ENCODE measurements around the gene YDJC. TPM values are rescaled to one million over a fixed set of nuclear protein-coding genes. Genes with fewer than 3 reads are reported as not detected.
A peak's percentile ranks its signal among the peaks of the same experiment; 100 is the strongest.

YDJC gene
- total and polyA plus RNA-seq, 2 of the 13 experiments (the other 11 are each of a cell fraction or from before 2014, with no cell fraction given): 15.3 to 32.0 TPM

DNA sequence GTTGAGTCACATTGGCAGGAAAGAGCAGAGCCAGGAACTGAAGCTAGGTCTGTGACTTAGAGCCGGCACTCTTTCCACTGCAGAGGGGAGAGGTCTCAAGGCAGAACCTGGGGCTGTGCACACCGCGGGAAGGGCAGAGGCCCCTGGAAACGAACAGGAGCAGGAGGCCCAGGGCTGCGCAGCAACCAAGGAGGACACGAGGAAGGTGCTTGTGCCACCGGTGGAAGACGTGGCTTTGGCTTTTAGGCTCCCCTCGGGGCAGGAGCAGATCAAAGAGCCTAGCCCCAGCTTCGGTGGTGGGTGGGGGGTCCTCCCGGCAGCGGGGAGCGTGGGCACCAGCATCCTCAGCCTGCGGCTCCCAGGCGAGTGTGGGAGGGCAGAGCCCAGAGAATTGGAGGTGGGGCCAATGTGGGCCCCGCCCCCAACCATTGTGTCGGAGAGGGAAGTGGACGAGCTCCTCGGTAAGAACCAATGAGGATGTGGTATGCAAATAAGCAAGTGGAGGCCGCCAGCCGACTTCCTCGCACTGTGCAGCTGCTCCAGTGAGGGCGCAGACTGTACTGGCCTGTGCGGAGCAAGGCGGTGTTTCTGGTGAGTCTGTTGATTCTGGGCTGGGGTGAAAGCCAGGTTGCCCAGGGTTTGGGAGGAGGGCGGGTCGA is 2.5 kb upstream of the YDJC start, which contains the start of gene CCDC116 (continued):
- 0 out of 2 replicates have a peak, but pooled peaks have one; percentile 25 for TF ChIP-seq ZNF589 (CRISPR knock-in tag; conservative IDR thresholded peaks at IDR 0.05)
- TF ChIP-seq KLF16 (CRISPR knock-in tag; IDR thresholded peaks at IDR 0.05): no peak
- TF ChIP-seq DRAP1 (CRISPR knock-in tag; IDR thresholded peaks at IDR 0.05): no peak
- no peak for TF ChIP-seq KAT2B (IDR thresholded peaks at IDR 0.05; ENCODE audit: borderline replicate concordance, low read depth, low read length)
- no peak for TF ChIP-seq ZNF616 (CRISPR knock-in tag; IDR thresholded peaks at IDR 0.05; ENCODE audit: low read depth)
- peak; percentile 99 for TF ChIP-seq ZNF121 (CRISPR knock-in tag; IDR thresholded peaks at IDR 0.05)
- TF ChIP-seq ZNF746 (CRISPR knock-in tag; IDR thresholded peaks at IDR 0.05): no peak
- TF ChIP-seq ZNF879 (CRISPR knock-in tag; IDR thresholded peaks at IDR 0.05): no peak
- no peak for TF ChIP-seq HMGA1 (CRISPR knock-in tag; conservative IDR thresholded peaks at IDR 0.05)
- peak; percentile 18 for TF ChIP-seq HNRNPLL (IDR thresholded peaks at IDR 0.05; ENCODE audit: low read depth, low read length, poor library complexity, severe bottlenecking)
- TF ChIP-seq, protein P1, sequence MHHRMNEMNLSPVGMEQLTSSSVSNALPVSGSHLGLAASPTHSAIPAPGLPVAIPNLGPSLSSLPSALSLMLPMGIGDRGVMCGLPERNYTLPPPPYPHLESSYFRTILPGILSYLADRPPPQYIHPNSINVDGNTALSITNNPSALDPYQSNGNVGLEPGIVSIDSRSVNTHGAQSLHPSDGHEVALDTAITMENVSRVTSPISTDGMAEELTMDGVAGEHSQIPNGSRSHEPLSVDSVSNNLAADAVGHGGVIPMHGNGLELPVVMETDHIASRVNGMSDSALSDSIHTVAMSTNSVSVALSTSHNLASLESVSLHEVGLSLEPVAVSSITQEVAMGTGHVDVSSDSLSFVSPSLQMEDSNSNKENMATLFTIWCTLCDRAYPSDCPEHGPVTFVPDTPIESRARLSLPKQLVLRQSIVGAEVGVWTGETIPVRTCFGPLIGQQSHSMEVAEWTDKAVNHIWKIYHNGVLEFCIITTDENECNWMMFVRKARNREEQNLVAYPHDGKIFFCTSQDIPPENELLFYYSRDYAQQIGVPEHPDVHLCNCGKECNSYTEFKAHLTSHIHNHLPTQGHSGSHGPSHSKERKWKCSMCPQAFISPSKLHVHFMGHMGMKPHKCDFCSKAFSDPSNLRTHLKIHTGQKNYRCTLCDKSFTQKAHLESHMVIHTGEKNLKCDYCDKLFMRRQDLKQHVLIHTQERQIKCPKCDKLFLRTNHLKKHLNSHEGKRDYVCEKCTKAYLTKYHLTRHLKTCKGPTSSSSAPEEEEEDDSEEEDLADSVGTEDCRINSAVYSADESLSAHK (CRISPR knock-in tag; IDR thresholded peaks at IDR 0.05; ENCODE audit: borderline replicate concordance): no peak
- no peak for TF ChIP-seq FOXO1 (CRISPR knock-in tag; IDR thresholded peaks at IDR 0.05)
- TF ChIP-seq, protein P2, sequence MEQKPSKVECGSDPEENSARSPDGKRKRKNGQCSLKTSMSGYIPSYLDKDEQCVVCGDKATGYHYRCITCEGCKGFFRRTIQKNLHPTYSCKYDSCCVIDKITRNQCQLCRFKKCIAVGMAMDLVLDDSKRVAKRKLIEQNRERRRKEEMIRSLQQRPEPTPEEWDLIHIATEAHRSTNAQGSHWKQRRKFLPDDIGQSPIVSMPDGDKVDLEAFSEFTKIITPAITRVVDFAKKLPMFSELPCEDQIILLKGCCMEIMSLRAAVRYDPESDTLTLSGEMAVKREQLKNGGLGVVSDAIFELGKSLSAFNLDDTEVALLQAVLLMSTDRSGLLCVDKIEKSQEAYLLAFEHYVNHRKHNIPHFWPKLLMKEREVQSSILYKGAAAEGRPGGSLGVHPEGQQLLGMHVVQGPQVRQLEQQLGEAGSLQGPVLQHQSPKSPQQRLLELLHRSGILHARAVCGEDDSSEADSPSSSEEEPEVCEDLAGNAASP (CRISPR knock-in tag; IDR thresholded peaks at IDR 0.05; ENCODE audit: borderline replicate concordance): no peak
- peak; percentile 60; the same call in 1 of the 2 replicates for TF ChIP-seq SOX5 (CRISPR knock-in tag; IDR thresholded peaks at IDR 0.05; ENCODE audit: borderline replicate concordance)
- 0 out of 2 replicates have a peak, but pooled peaks have one; percentile 21 for TF ChIP-seq ZNF253 (CRISPR knock-in tag; IDR thresholded peaks at IDR 0.05; ENCODE audit: borderline replicate concordance)
- TF ChIP-seq, protein P3, sequence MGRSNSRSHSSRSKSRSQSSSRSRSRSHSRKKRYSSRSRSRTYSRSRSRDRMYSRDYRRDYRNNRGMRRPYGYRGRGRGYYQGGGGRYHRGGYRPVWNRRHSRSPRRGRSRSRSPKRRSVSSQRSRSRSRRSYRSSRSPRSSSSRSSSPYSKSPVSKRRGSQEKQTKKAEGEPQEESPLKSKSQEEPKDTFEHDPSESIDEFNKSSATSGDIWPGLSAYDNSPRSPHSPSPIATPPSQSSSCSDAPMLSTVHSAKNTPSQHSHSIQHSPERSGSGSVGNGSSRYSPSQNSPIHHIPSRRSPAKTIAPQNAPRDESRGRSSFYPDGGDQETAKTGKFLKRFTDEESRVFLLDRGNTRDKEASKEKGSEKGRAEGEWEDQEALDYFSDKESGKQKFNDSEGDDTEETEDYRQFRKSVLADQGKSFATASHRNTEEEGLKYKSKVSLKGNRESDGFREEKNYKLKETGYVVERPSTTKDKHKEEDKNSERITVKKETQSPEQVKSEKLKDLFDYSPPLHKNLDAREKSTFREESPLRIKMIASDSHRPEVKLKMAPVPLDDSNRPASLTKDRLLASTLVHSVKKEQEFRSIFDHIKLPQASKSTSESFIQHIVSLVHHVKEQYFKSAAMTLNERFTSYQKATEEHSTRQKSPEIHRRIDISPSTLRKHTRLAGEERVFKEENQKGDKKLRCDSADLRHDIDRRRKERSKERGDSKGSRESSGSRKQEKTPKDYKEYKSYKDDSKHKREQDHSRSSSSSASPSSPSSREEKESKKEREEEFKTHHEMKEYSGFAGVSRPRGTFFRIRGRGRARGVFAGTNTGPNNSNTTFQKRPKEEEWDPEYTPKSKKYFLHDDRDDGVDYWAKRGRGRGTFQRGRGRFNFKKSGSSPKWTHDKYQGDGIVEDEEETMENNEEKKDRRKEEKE (IDR thresholded peaks at IDR 0.05): no peak
- TF ChIP-seq HNF4A (CRISPR knock-in tag; IDR thresholded peaks at IDR 0.05): no peak
- TF ChIP-seq ZNF512 (CRISPR knock-in tag; IDR thresholded peaks at IDR 0.05): no peak
